AG04449 (cell line): ENCODE data around the gene TRPM1.
A peak's percentile ranks its signal among the peaks of the same experiment; 100 is the strongest.

Experiments used
- CTCF ChIA-PET: fragments of 350-600 bp; formaldehyde crosslinking; extraction: SDS; loops from one replicate; lab custom pipeline; 2021; ENCODE audit warnings: antibody characterized with exemption; lab: Yijun Ruan, JAX
- POLR2A ChIA-PET: fragments of 400-600, 350-600 bp; formaldehyde crosslinking; extraction: SDS; loops from one replicate; lab custom pipeline; 2020; ENCODE audit warnings: antibody characterized with exemption, inconsistent platforms; lab: Yijun Ruan, JAX
- DNase-seq: peaks from one replicate; pipeline ENCODE4 v3.0.0-alpha.2; 2010; ENCODE audit warnings: low read depth, low spot score
- H3K4me3 ChIP-seq: 2 replicates; pipeline ENCODE4 v1.5.1; 2011; ENCODE audit warnings: low read depth, mild to moderate bottlenecking, control low read depth, low read length
- TF ChIP-seq, protein P1 (sequence below): IDR thresholded peaks from one replicate; pipeline ENCODE4 v1.5.1; 2011; ENCODE audit warnings: mild to moderate bottlenecking, moderate library complexity, low read length, control low read depth, inconsistent platforms; ENCODE audit not compliant: insufficient read depth; ENCODE audit errors: missing control alignments

TRPM1 gene

DNA sequence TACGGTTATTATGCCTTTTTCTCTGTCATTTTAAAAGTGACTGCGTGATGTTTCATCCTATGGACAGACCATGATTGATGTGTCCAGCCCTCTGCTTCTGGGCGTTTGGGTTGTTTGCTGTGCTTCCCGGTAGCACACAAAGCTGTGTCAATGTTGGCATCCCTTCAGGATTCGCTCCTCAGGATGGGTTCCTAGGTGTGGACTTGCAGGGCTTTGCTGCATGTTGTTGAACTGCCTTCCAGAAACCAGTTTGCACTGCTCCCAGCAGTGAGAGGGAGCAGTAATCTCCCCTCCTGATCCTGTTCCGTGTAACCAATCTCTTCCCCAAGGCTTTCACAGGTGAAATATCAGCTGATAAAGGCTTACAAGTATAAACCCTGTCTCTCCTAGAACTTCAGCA lies 787 bp downstream of the TRPM1 start:
- TF ChIP-seq, protein P1, sequence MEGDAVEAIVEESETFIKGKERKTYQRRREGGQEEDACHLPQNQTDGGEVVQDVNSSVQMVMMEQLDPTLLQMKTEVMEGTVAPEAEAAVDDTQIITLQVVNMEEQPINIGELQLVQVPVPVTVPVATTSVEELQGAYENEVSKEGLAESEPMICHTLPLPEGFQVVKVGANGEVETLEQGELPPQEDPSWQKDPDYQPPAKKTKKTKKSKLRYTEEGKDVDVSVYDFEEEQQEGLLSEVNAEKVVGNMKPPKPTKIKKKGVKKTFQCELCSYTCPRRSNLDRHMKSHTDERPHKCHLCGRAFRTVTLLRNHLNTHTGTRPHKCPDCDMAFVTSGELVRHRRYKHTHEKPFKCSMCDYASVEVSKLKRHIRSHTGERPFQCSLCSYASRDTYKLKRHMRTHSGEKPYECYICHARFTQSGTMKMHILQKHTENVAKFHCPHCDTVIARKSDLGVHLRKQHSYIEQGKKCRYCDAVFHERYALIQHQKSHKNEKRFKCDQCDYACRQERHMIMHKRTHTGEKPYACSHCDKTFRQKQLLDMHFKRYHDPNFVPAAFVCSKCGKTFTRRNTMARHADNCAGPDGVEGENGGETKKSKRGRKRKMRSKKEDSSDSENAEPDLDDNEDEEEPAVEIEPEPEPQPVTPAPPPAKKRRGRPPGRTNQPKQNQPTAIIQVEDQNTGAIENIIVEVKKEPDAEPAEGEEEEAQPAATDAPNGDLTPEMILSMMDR: no peak
- CTCF ChIA-PET: interaction anchor here (1.8 kb wide), 1 partner anchor 28 kb away, joined by 9 read pairs; no protein-coding TSS in a partner anchor
- no peak overlapping the region for H3K4me3 ChIP-seq
- POLR2A ChIA-PET: no interaction called here
- no peak for DNase-seq

DNA sequence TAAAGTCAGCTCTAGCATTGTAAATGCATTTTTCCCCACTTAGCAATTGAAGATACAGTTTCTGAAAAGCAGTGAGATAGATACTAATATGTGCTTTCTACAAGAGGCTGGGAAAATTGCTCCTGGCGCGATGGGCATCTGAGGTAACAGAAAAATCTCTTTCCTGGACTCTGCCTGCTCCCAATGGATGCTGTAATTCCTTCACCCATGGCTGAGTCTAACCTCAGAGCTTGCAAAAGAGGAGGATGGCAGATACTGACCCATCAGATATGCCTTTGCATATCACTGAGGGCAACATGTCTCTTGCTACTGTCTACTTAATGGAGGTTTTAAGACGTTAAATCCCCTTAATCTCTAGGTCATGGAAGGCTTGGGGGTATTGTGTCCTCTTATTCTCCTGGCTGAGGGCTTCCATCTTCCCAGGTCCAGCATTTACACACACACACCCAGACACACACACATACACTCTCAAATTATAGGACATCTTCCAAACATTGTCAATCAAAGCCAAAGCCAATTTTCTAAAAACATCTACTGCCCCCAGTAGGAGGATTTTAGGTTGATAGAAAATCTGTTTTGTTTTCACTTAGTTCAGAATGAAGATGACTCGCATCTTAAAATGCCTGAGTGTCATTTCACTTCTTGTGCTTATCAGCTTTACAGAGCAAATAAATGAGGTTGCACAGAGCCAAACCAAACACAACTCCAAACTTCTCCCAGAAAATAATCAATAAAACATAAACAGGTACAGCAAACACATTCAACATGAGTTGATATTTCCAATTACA lies 2.4 kb downstream of the TRPM1 start:
- CTCF ChIA-PET: interaction anchor here (0.7 to 1.7 kb wide), 2 partner anchors 14 to 46 kb away, joined by 3 read pairs; no protein-coding TSS in a partner anchor
- no peak for DNase-seq
- no peak overlapping the region for H3K4me3 ChIP-seq
- POLR2A ChIA-PET: no interaction called here
- TF ChIP-seq, protein P1: no peak

DNA sequence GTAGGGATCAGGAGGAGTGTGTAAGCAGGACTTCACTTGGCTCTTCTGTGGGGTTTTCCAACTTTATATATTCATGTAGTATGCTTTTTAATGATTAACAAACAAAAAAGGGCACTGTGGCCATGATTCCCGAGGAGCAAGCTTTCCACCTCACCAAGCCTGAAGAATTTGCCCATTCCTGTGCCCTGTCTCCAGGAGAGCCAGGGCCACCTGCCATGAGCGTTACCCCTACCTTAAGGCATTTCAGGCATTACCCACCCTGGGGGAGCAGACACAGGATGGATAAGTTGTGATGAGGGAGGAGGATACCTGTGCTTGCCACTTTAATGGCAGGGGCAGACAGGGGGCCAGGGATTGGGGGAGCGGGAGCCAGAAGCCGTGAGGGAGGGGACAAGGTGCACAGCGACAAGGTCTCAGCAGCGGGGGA lies 3.0 kb downstream of the TRPM1 start:
- TF ChIP-seq, protein P1: no peak
- ChIA-PET POLR2A (no interaction called here), CTCF (interaction anchor here (0.7 to 1.7 kb wide), 3 partner anchors 10 to 47 kb away, joined by 3 read pairs; no protein-coding TSS in a partner anchor)
- no peak overlapping the region for H3K4me3 ChIP-seq
- DNase-seq: no peak

DNA sequence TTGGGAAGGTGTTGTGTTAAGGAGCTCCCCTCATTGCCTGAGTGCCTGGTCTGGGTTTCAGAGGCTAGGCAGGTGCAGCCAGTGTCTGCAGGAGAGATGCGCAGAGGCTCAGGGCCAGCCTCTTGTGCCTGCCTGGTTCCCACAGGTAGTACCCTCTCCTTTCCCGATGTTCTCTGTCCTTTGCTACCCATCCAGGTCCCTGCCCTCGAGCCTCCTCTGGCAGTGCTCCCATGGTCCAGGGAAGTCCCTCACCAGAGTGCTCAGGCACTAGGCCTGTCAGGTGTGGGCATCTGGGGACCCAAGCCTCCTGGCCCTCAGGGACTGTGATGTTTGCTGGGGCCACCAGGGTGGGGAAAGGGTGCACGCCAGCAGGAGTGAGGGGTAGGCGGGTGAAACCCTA lies 5.0 kb downstream of the TRPM1 start:
- H3K4me3 ChIP-seq: no peak overlapping the region
- ChIA-PET POLR2A (no interaction called here), CTCF (no interaction called here)
- DNase-seq: no peak
- TF ChIP-seq, protein P1: no peak

DNA sequence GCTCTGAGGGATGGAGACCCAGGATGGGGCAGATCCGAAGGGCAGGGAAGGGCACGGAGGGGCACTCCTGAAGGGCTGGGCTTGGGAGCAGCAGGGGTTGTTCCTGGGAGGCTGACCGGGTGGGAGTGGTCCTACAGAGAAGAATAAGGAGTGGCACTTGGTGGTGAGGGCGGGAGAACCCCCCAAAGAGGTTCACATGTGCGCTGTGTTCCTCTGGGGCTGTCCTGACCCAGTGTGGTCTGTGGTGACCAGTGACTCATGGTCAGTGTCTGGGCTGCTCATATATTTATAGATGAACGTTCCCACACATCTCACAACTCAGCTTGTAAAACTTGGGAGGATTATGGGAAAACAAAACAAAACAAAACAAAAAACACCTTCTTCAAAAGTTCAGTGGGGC lies 10.0 kb downstream of the TRPM1 start:
- no peak overlapping the region for H3K4me3 ChIP-seq
- peak; percentile 16 for DNase-seq
- TF ChIP-seq, protein P1: no peak
- POLR2A ChIA-PET: no interaction called here
- CTCF ChIA-PET: no interaction called here

DNA sequence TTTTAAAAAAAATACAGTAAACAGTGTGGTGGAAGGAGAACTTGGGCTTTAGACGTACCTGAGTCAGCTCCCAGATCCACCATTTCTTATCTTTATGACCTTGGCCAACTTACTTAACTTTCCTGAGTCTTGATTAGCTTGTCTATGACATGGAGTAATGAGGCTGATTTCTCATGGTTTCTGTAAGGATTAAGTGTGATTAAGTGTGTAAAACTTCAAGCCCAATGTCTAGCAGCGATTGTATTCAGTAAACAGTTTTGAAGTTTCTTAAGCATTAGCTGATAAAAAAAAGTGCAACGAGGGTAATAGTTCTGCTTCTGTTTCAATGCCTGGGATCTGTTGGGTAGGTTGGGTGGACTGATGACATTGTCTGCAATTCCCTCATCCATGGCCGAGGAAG lies 10.8 kb downstream of the TRPM1 start:
- ChIA-PET POLR2A (no interaction called here), CTCF (interaction anchor here (2.0 kb wide), 1 partner anchor 14 kb away, joined by 6 read pairs; no protein-coding TSS in a partner anchor)
- H3K4me3 ChIP-seq: no peak overlapping the region
- DNase-seq: no peak
- TF ChIP-seq, protein P1: no peak
